GM18868 (cell line): ENCODE results near the gene AGAP1.

ENCODE experiments used
- ATAC-seq: cut with Tn5 transposase; IDR thresholded peaks from one replicate; pipeline ENCODE4 v1.9.1; 2021; ENCODE audit warnings: mild to moderate bottlenecking, moderate library complexity; ENCODE audit not compliant: unreplicated experiment

AGAP1 gene

GRCh38 chr2:235856151-235856854 lies 362.5 kb downstream of the AGAP1 start:
- no peak for ATAC-seq

DNA sequence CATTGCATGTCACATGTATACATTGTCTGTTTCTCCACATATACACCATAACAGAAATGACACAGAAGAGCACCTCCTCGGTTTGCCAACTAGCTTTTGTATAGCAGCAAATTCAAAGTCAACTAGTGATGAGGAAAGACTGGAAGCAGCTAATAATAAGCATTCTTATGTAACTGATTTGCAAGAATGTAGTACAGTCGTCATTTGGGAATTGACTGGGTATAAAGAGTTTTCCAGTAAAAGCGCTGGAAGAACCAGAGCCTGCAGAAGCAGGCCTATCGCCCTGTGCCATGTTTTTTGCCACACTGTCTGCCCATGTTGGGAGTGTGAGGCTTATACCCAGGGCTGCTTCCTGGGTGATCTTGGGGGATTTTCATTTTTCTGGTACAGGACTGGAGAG lies 363.8 kb downstream of the AGAP1 start:
- ATAC-seq: no peak

- no peak for ATAC-seq
Measured at GRCh38 chr2:235858881-235859280, 365.0 kb downstream of the AGAP1 start.

DNA sequence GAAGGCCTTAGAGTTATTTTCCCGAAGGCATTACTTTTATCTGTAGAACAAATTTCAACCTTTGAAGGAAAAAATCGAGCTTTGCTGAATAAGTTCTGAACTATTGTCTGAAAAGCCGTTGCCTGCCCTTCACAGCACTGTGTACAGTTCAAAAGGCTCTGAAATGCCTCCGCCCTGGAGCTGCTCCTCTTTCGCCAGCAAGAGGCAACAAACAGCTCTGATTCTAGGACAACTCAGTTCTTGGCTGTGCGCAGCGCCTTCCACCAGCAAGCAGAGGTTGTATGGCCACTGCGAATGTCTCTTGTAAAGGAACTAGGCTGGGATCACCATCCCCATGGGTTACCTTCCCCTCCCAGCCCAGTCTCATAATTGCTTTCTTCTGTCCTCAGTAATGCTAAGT lies 365.8 kb downstream of the AGAP1 start:
- no peak for ATAC-seq

DNA sequence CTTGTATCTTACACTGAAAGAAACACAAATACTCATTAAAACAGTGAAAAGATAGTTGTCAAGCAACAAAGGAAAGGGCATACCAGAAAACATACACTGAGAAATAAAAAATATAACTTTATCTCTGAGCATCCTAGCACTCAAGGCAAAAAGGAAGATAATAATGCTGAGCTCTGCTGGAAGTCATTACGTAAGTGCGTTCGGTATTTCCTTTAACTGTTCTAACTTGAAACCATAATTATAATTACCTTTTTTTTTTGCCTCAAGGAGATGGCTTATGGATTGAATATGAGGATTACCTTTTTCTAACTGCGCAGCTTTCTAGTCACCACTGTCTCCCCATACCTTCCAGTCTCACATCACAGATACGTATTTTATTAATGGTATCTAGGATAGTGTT lies 366.3 kb downstream of the AGAP1 start:
- ATAC-seq: no peak

DNA sequence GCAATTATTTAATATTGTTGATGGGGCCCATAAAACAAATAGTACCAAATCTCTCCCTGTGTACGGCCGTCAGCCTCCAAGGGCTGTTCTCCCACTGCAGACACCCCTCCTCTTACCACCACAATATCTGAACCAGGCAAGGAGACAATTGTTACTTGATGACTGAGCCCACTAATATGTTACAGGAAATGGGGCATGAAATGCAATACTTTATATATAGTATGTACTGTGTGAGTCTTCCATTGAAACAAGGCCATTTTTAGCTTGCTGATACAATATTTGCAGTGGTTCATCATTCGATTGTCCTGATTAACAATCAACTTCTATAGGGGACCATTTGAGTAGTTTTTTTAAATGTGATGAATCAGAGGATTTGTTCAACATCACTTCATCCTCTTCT lies 367.0 kb downstream of the AGAP1 start:
- no peak for ATAC-seq

DNA sequence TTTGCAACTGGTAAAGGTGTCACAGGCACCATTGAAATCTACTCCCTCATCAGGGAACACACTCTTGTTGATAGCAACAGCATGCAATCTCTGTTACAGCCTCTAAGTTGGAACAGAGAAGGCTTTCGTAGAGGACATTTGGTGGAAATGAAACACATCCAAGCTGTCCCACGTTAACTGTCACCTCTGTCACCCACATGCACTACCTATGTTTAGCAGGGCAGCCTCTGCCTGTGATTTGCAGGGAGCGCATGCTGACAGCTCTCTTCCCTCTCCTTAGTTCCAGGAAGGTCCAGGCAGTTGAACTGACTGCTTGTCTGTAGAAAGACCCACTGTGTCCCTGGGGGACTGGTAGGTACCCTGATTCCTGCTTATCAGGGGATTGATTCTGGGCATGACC lies 367.5 kb downstream of the AGAP1 start:
- no peak for ATAC-seq

DNA sequence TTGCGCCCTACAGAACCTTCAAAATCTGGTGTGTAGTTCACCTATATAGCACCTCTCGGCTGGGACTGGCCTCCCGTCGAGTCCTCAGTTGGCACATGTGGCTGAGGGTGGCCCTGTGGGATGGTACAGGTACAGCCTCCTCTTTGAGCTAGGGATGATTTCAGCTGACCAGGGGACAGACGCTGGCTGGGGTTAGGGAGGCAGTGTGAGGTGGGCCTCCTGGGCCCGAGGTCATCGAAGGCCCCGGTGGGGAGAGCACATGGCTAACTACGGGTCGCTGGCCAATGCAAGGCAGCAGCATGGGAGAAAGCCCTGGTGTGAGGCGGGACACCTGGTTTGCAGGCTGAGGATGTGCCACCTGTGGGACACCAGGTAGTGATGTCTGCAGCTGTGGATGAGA lies 369.6 kb downstream of the AGAP1 start:
- no peak for ATAC-seq

GRCh38 chr2:235864302-235864701 lies 370.5 kb downstream of the AGAP1 start:
- no peak for ATAC-seq

- ATAC-seq: no peak
Measured at GRCh38 chr2:235864733-235865515, 371.1 kb downstream of the AGAP1 start.

GRCh38 chr2:235866373-235866772 lies 372.5 kb downstream of the AGAP1 start:
- no peak for ATAC-seq

- ATAC-seq: no peak
Measured at GRCh38 chr2:235868224-235868623, 374.4 kb downstream of the AGAP1 start.

DNA sequence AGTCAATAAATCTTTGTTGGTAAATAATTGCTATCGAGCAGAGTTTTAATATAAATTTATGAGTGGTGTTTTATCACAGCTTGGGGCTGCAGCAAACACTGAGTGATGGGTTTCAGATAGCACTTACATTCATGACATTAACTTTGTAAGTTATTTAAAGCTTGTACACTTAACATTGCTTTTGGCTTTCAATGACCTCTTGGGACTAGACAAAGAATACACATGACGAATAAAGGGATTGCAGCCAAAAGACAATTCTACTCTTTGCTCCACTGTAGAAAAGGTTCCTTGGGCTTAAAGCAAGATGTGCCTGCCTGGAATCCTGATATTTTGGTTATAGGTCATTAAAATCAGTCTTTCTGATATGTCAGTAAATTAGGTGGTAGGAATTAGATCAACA lies 374.8 kb downstream of the AGAP1 start:
- ATAC-seq: no peak

DNA sequence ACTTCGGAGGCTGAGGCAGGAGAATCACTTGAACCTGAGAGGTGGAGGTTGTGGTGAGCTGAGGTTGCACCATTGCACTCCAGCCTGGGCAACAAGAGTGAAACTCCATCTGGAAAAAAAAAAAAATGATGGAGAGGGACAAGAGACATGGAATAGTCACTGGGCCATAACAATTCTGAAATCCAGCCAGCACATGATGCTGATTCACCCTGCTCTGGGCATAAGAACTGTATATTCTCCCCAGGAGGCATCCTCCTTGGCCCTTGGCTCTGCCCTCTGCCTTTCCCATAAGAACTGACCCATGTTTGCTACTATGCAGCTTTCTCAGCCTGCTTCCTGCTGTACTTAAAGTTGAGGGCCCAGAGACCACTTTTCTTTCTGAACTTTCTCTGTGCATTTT lies 376.7 kb downstream of the AGAP1 start:
- no peak for ATAC-seq

DNA sequence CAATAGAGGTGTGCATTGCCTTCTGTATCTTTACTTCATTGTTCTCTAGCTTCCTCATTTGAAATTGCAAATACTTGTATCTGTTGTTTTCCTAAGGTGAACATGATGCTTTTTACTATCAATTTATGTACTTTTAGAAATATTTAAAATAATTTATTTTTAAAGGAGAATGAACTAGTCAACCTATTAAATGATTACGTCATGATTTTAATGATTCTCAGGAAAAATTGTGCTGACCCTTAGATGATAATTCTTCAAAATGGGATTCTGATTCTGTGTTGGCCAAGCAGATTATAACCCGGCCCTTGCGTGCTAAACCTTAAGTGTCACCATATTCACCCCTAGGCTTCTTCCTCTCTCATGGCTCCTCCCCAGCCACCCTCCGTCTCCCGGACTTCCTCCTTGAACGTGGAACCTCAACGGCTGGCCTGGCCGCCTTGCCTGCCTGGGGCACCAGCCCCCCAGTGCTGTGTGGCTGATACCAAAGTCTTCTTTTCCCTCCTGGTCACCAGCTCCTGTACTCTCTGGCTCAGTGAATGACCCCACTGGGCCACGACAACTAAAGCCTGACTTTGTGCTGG lies 382.3 kb downstream of the AGAP1 start:
- ATAC-seq: no peak

DNA sequence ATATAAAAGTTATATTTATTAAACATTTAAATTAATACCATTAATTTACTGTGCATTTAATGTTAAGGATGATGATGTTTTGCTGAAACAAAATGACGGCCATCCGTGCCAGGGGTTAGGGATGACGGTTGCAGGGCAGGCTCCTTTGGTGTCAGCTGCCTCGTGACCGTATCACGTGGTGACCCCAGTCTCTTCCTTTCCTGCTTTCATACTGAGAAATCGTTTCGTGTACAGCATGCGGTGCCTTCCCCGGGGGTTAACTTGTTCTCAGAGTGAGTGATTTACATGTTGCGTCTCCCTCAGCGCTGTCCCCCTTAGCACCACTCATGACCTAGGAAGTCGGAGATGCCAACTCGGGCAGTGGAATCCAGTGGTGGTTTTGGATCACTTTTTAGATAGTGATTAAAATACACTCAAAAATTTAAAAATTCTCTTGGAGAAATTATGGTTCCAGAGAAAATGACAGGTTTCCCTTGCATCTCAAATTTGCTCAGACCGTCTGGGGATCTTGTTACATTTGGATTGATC lies 383.5 kb downstream of the AGAP1 start:
- no peak for ATAC-seq

DNA sequence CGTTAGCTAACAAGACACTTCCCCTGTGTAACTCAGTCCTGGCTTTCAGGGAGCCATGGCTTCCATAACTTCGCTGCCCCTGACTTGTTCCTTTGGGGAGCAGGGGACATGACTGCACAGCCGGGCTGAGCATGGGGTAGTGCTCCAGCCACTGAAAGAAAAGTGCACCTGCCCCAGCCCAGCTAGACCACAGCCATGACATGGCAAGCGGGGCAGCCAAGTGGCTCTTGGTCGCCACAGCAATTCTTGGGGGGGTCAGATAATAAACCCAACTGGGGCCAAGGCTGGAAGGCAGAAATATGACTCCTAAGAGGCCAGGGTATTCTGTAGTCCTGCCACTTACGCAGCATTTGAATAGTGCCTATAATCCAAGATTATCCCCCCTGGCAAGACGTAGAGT lies 385.3 kb downstream of the AGAP1 start:
- ATAC-seq: no peak

- ATAC-seq: no peak
Measured at GRCh38 chr2:235883675-235884074, 389.8 kb downstream of the AGAP1 start.

GRCh38 chr2:235889302-235889630 lies 395.4 kb downstream of the AGAP1 start:
- ATAC-seq: no peak

DNA sequence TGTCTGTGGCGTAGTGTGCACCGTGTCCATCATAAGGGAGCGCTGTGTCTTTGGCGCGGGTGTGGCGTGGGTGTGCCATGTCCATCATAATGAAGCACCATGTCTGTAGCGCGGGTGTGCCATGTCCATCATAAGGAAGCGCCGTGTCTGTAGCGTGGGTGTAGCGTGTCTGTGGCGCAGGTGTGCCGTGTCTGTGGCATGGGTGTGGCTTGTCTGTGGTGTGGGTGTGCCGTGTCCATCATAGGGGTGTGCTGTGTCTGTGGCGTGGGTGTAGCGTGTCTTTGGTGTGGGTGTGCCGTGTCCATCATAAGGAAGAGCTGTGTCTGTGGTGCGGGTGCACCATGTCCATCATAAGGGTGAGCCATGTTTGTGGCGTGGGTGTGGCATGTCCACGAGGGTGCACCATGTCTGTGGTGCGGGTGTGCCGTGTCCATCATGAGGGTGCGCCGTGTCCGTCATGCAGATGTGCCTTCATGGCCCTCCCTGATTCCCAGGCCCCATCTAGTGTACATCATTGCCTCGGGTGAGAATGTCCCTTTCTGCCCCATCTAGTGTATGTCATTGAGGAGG lies 399.4 kb downstream of the AGAP1 start:
- no peak for ATAC-seq

GRCh38 chr2:235894839-235895238 lies 401.0 kb downstream of the AGAP1 start:
- ATAC-seq: no peak

DNA sequence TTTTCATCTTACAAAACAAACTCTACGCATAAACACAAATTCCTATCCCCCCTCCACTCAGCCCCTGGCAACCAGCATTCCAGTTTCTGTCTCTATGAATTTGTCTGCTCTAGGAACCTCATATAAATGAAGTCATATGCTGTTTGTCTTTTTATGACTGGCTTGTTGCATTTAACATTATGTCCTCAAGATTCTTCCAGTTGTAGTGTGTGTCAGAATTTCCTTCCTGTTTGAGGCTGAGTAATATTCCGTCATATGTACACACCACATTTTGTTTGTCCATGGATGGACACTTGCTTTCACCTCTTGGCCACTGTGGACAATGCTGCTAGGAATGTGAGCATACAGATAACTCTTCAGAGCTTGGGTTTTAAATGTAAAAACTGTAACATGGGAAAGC lies 402.2 kb downstream of the AGAP1 start:
- ATAC-seq: no peak
